Activated CD4-positive, CD25-positive, alpha-beta regulatory T cell treated with anti-CD3 and anti-CD28 coated beads, Interleukin-2, amount 50 U/mL, for 72 hours (primary cell): ENCODE results near the gene PSRC1.

Experiments
- DNase-seq: peaks from one replicate; pipeline ENCODE4 v3.0.0; 2021

Gene PSRC1

DNA sequence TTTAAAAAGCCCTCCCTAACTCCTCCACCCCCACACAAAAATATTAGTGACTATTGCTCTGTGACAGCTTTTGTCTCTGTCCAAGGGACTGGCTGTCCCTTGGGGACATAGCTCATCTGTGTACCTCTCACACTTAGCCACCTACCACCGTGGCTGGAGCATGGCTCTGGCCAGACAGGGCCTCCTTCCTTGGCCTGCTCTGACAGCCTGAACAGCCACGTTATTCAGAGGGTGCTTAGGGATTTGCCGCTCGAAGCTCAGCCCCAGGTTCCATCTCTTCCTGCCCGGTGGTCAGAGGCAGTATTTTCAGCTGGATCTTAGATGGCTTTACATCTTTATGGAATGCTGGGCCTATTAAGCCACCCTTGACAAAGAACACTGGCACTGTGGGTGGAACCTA lies 39.7 kb downstream of the PSRC1 start:
- DNase-seq, result no peak

DNA sequence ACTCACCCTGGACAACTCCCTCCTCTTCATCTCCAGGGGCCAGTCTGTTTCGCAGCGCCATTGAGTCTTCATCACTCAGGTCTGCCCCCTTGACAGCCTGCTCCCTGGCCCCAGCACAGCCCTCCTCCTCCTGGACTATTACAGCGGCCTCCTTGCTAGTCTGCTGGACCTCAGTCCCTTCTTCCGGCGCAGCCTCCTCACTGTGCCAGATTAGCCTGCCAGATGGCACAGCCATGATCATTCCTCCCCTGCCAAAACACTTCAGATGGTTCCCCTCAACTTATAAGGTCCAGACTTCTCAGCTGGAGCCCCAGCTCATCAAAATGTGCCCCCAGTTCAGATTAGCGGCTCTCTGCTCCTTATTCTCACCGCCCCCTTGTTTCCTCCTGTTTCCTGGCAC lies 40.6 kb downstream of the PSRC1 start:
- DNase-seq, result no peak

DNA sequence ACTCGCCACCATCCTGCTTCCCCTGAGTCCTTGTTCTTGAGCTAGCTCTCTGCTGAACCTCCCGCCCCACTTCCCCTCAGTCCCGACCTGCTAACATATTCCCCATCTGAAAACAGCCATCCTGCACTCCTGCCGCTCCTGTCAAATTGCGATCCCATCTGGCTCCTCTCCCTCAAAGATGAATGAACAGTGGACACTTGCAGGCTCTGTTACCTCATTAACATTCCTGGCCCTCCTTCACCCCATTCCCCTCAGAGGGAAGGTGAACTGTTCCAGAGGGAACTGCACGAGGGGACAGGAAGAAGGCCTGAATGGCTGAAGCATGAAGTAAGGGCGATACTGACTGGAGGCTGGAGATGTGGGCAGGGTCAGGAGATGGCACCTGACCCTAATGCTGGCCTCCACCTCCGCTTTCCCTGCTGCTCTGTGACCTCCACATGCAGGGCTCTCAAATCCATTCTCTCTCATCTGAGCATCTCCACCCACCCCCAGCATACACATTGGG lies 41.1 kb downstream of the PSRC1 start:
- DNase-seq, result no peak

GRCh38 chr1:109241344-109241743 lies 41.6 kb downstream of the PSRC1 start:
- no peak for DNase-seq

GRCh38 chr1:109240158-109241152 lies 42.5 kb downstream of the PSRC1 start:
- no peak for DNase-seq

DNA sequence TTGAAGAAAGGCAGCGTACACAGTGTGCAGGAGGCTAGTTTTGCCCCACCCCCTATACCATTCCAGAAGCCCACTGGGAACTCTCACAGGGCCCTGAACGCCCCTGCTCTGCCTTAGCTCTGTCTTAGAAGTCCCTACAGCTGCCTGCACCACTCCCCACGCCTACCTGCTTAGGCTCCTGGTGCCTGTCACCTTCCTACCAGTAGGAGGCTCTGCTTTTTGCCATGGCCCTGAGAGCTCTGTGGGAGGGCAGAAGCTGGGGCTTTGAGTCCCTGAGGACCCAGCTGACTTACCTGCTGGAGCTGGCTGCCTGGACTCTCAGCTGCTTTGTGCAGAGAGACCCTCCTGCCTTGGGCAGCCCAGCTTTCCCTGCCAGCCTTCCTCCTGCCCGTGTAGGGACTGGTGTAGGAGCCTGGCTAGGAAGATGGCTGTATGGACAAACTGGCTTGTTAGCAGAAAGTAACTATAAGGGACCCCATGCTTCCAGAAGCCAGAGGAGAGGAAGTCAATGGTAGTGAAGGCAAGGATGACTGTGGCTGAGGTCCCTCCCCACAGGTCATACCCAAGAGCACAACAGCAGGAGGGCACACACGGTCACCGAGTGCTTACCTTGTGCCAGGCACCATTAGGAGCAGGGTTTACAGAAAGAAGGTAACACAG lies 43.4 kb downstream of the PSRC1 start:
- DNase-seq, result no peak

DNA sequence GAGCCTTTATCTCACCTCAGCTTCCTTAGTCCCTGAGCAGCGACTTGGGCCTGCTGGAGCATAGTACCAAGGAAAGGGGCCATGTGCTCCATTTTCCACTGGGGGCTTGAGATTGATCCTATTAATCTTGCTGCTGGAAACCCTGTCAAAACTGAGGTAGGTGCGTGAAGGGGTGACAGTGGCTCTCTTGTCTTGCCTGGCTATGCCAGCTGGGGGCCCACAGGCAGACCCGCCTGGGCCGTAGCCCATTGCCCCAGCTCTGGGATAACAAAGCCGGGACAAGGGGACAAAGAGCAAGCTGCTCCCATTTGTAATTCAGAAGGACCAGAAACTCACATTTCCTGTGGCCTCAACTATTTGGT lies 43.9 kb downstream of the PSRC1 start:
- no peak for DNase-seq

DNA sequence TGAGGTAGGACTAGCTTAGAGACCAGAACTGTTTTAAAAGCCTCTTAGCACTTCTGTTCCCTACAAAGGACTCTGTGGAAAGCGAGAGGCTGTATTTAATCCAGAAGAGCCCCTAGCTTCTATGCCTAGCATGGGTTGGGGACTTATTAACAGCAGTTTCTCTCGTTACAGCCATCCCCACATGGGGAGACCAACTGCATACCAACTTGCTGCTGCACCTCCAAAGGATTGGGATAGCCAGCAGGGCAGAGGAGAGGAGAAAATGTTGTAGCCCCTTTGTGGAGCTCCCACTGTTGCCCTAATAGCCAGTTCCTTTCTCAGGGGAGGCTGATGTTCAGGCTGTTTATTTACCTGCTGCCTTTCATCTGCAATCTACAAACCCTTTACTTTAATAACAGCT lies 44.6 kb downstream of the PSRC1 start:
- DNase-seq, result no peak

- no peak for DNase-seq
Observed at GRCh38 chr1:109237512-109237911, 45.4 kb downstream of the PSRC1 start.

DNA sequence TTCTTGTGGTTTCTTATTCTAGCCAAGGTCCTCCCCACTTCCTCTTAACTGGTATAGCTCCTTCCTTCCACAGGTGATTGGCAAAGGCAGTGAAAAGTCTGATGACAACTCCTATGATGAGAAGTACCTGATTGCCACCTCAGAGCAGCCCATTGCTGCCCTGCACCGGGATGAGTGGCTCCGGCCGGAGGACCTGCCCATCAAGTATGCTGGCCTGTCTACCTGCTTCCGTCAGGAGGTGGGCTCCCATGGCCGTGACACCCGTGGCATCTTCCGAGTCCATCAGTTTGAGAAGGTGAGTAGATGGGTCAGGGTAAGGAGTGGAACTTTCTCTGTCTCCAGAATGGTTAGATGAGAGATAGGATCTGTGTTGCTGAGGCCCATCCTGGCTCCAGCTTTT lies 47.8 kb downstream of the PSRC1 start:
- DNase-seq, result no peak

DNA sequence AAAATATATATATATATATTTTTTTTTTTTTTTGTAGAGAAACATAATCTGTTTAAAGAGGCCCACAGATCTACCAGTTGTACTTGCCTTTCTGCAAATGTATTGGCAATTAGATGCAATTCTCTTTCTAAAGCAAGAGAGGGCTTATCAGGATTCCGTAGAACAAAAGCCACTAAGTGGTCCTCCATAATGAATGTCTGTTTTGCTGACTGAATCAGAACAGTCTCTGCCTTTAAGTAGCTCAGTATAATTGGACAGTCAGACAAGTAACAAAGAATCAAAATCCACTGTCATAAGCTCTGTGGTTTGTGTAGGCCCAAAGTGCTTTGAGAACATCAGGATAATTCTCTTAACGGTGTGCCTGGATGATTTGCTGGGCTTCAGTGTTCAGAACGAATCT lies 51.9 kb downstream of the PSRC1 start:
- no peak for DNase-seq
